Fibroblast of the conjunctiva (primary cell): ENCODE results near the gene ELAVL2.
A peak's percentile ranks its signal among the peaks of the same experiment; 100 is the strongest.

Experiments
- DNase-seq: peaks from one replicate; pipeline ENCODE4 v3.0.0-alpha.2; 2010; ENCODE audit warnings: low read depth

The ELAVL2 gene

GRCh38 chr9:23826120-23826629 lies at the start of gene ELAVL2:
TSS of gene ELAVL2 (minus strand) at chr9:23826240. CDS start at chr9:23762234, 64,006 bp downstream.
- peak; percentile 75 for DNase-seq

GRCh38 chr9:23858234-23858633 lies 32.2 kb upstream of the ELAVL2 start:
- no peak for DNase-seq

GRCh38 chr9:23855873-23856604 lies 30.0 kb upstream of the ELAVL2 start:
- no peak for DNase-seq

GRCh38 chr9:23850690-23851629 lies 24.9 kb upstream of the ELAVL2 start:
- no peak for DNase-seq

- no peak for DNase-seq
Observed at GRCh38 chr9:23850242-23850689, 24.2 kb upstream of the ELAVL2 start.

GRCh38 chr9:23849379-23850035 lies 23.5 kb upstream of the ELAVL2 start:
- DNase-seq = no peak

GRCh38 chr9:23842565-23843129 lies 16.6 kb upstream of the ELAVL2 start:
- no peak for DNase-seq

- no peak for DNase-seq
Observed at GRCh38 chr9:23841304-23841703, 15.3 kb upstream of the ELAVL2 start.

- DNase-seq = no peak
Observed at GRCh38 chr9:23837038-23837437, 11.0 kb upstream of the ELAVL2 start.

GRCh38 chr9:23830929-23831730 lies 5.1 kb upstream of the ELAVL2 start:
- DNase-seq = no peak

- no peak for DNase-seq
Observed at GRCh38 chr9:23830476-23830805, 4.4 kb upstream of the ELAVL2 start.

- no peak for DNase-seq
Observed at GRCh38 chr9:23829580-23830475, 3.8 kb upstream of the ELAVL2 start.

- DNase-seq = no peak
Observed at GRCh38 chr9:23825700-23826099, 340 bp downstream of the ELAVL2 start.

GRCh38 chr9:23824830-23825591 lies 1.0 kb downstream of the ELAVL2 start:
- no peak for DNase-seq

- DNase-seq = no peak
Observed at GRCh38 chr9:23823986-23824829, 1.8 kb downstream of the ELAVL2 start.

- DNase-seq = no peak
Observed at GRCh38 chr9:23823269-23823668, 2.8 kb downstream of the ELAVL2 start.

- DNase-seq = no peak
Observed at GRCh38 chr9:23822261-23823169, 3.5 kb downstream of the ELAVL2 start.
